Colonic mucosa (tissue), 4 donors: ENCODE data around the gene NUDCD2. TPM values are rescaled to one million over a fixed set of nuclear protein-coding genes. Genes with fewer than 3 reads are reported as not detected.

Experiments
- DNase-seq: peaks from one replicate; pipeline ENCODE4 v3.0.0-alpha.2; 2020
- H3K27ac ChIP-seq: fragments of 200-600 bp; one replicate; pipeline ENCODE4 v1.8.0; 2021
- H3K27me3 ChIP-seq: fragments of 200-600 bp; one replicate; pipeline ENCODE4 v1.8.0; 2021
- H3K36me3 ChIP-seq: fragments of 200-600 bp; one replicate; pipeline ENCODE4 v1.8.0; 2021
- H3K4me1 ChIP-seq: fragments of 200-600 bp; one replicate; pipeline ENCODE4 v1.8.0; 2021; ENCODE audit warnings: mild to moderate bottlenecking
- H3K4me3 ChIP-seq: fragments of 200-600 bp; one replicate; pipeline ENCODE4 v1.8.0; 2021
- H3K9ac ChIP-seq, 2 donors: one replicate each; pipeline ENCODE4 v1.7.0; 2013; ENCODE audit warnings: control low read depth in 2 of 2, low read depth in 2 of 2, low read length in 2 of 2
- H3K9me3 ChIP-seq: fragments of 200-600 bp; one replicate; pipeline ENCODE4 v1.8.0; 2021
- intact Hi-C: fragments of 100-400 bp; cut with DNase I; formaldehyde crosslinking; loops from one replicate; pipeline ENCODE4 v1.14.1; 2022
- total RNA-seq, 2 donors: library from RNA; stranded (reverse); fragmentation: NEBNext Ultra II Directional in 1 of 2; extraction: Animal tissue kit (Norgen Biotek cat#: 25700) in 1 of 2; gene quantifications; one replicate each; pipeline ENCODE4 v1.2.1, GENCODE V29; 2021
- TF ChIP-seq, protein P1 (sequence below): fragments of 200-600 bp; IDR thresholded peaks from one replicate; pipeline ENCODE4 v1.8.0; 2022; ENCODE audit warnings: antibody characterized with exemption, mild to moderate bottlenecking
- donor health status: healthy.
- donor health status: DM: no; HTN: no; CAD: no.
- donor health status: DM: no; HTN: no; CAD: no.

The NUDCD2 gene
- total RNA-seq, 2 donors from 2014 or later: 24.6 to 32.9 TPM

DNA sequence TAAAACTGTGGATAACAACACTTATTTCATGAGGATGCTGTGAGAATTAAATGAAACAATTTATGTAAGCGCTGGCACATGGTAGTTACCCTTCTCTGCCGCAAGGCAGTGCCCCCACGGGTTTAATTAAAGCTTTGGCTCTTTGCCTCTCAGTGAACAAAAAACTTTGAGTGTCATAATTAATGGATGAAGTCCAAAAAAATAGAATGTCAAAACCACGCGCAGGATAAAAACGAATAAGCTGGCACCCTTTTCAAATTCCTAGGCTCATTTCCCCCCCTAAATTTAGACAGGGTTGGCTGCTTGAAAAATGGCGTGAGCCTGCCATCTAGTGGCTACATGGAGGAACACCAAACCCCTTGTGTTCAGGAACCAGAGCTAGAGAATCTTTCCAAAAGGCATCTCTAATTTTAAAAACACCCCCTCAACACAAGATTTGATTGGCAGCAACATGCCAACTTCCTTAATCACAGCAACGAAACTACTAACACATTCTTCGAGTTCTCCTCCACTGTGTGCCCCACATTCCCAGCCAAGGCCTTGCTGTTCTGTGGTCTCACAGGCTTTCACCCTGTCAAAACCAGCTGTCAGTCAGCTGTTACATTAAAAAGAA, 51.5 kb downstream of the NUDCD2 start:
- no peak overlapping the region for H3K4me3 ChIP-seq
- intact Hi-C loops: loop anchor here (5.0 kb wide), 1 partner anchor 101 kb away; no protein-coding TSS in a partner anchor
- no peaks in the 10 kb centered on the region for H3K27me3 ChIP-seq
- H3K36me3 ChIP-seq: no peaks in the 10 kb centered on the region
- H3K4me1 ChIP-seq: no peaks in the 10 kb centered on the region
- no peak overlapping the region for H3K27ac ChIP-seq
- no peak overlapping the region for H3K9ac ChIP-seq
- no peaks in the 10 kb centered on the region for H3K9me3 ChIP-seq
- DNase-seq: peak; percentile 69
- TF ChIP-seq, protein P1, sequence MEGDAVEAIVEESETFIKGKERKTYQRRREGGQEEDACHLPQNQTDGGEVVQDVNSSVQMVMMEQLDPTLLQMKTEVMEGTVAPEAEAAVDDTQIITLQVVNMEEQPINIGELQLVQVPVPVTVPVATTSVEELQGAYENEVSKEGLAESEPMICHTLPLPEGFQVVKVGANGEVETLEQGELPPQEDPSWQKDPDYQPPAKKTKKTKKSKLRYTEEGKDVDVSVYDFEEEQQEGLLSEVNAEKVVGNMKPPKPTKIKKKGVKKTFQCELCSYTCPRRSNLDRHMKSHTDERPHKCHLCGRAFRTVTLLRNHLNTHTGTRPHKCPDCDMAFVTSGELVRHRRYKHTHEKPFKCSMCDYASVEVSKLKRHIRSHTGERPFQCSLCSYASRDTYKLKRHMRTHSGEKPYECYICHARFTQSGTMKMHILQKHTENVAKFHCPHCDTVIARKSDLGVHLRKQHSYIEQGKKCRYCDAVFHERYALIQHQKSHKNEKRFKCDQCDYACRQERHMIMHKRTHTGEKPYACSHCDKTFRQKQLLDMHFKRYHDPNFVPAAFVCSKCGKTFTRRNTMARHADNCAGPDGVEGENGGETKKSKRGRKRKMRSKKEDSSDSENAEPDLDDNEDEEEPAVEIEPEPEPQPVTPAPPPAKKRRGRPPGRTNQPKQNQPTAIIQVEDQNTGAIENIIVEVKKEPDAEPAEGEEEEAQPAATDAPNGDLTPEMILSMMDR: peak; percentile 86

GRCh38 chr5:163407034-163407655, 52.8 kb downstream of the NUDCD2 start:
- Histone ChIP-seq H3K27ac (no peak overlapping the region), H3K4me1 (no peaks in the 10 kb centered on the region)

DNA sequence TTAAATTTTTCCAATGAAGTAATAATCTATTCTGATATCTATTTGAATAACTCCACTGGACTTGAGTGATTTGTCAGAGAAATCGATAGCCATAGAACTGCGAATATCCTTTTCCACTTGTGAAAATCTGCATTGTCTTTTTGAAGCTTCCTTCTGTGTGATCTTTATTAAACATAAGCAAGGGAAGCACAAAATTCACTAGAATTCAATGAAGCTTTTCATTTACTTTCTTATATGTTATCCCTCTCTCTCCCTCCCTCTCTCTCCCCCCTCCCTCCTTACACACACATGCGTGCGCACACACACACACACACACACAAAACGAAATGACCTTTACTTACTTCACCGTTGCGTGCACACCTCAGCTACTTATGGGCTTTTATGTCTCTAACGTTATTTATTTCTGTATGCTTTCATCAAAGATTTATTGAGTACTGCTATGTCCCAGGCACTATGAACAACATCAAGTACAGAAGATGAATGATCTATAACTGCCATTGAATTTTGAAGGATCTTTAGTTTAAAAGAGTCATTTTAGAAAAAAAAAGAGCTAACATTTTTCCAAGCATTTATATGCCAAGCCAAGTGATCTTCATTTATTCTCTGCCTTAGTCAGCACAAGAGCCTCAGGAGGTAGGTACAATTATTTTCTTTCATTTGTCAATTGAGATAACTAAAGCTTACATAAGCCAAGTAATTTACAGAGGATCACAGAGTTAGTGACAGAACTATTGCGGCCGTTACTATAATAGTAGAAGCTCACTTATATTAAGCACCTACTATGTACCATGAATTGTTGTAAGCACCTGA, 55.3 kb downstream of the NUDCD2 start:
- TF ChIP-seq, protein P1: no peak
- no peaks in the 10 kb centered on the region for H3K27me3 ChIP-seq
- H3K4me1 ChIP-seq: no peaks in the 10 kb centered on the region
- no peak overlapping the region for H3K4me3 ChIP-seq
- H3K27ac ChIP-seq: no peak overlapping the region
- no peak for DNase-seq
- no peaks in the 10 kb centered on the region for H3K9me3 ChIP-seq
- no peak overlapping the region for H3K9ac ChIP-seq
- H3K36me3 ChIP-seq: no peaks in the 10 kb centered on the region
- intact Hi-C loops: loop anchor here (5.0 kb wide), 1 partner anchor 97 kb away; no protein-coding TSS in a partner anchor

More at GRCh38 chr5:163407034-163407655, 52.8 kb downstream of the NUDCD2 start:
- no peaks in the 10 kb centered on the region for H3K36me3 ChIP-seq
- TF ChIP-seq, protein P1: no peak
- no peaks in the 10 kb centered on the region for H3K27me3 ChIP-seq
- intact Hi-C loops: loop anchor here (5.0 kb wide), 1 partner anchor 100 kb away; no protein-coding TSS in a partner anchor
- H3K9ac ChIP-seq: no peak overlapping the region
- no peak overlapping the region for H3K4me3 ChIP-seq
- no peaks in the 10 kb centered on the region for H3K9me3 ChIP-seq
- no peak for DNase-seq

DNA sequence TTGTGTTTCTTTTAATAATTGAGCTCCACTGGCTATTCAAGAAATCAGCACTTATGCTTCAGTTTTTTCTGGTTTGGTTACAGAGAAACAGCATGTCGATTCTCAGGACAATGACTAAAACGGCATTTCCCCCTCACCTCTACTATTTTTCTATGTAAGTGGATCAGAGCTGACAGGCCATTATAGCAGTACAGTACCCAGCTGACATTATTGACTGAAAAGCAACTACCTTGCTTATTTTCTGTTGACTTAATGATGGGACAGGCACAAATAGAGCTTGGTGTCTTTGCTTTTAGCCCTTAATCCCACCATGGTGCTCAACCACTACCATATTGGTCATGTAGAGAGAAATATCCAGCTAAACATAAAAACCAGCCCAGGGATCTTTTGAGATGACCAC, 57.9 kb downstream of the NUDCD2 start:
- TF ChIP-seq, protein P1: no peak
- Histone ChIP-seq H3K9ac (no peak overlapping the region), H3K27ac (no peak overlapping the region), H3K36me3 (no peaks in the 10 kb centered on the region), H3K4me1 (no peaks in the 10 kb centered on the region), H3K9me3 (no peaks in the 10 kb centered on the region), H3K27me3 (no peaks in the 10 kb centered on the region), H3K4me3 (no peak overlapping the region)
- no peak for DNase-seq
- intact Hi-C loops: no loop called here

- DNase-seq: no peak
- no peak overlapping the region for H3K27ac ChIP-seq
- no peak overlapping the region for H3K4me3 ChIP-seq
- no peaks in the 10 kb centered on the region for H3K36me3 ChIP-seq
- intact Hi-C loops: no loop called here
- TF ChIP-seq, protein P1: no peak
- H3K4me1 ChIP-seq: no peaks in the 10 kb centered on the region
- no peaks in the 10 kb centered on the region for H3K9me3 ChIP-seq
- no peaks in the 10 kb centered on the region for H3K27me3 ChIP-seq
- no peak overlapping the region for H3K9ac ChIP-seq
These were observed 58.6 kb downstream of the NUDCD2 start for GRCh38 chr5:163401271-163401670.
